B cell (primary cell): ENCODE data around the gene WBP1L. TPM values are rescaled to one million over a fixed set of nuclear protein-coding genes. Genes with fewer than 3 reads are reported as not detected.

ENCODE experiments used
- ATAC-seq: fragments of 200-7000 bp; cut with Tn5 transposase; one replicate; pipeline ENCODE4 v1.10.0; 2021; ENCODE audit warnings: low read depth, mild to moderate bottlenecking, moderate number of reproducible peaks, moderate library complexity
- CTCF ChIA-PET: fragments of 350-600 bp; sonication (Branson Sonifier 250); formaldehyde crosslinking; loops from one replicate; lab custom pipeline; 2021; ENCODE audit warnings: antibody characterized with exemption, inconsistent platforms; lab: Charles Lee
- POLR2A ChIA-PET: fragments of 350-600 bp; sonication (Branson Sonifier 250); formaldehyde crosslinking; loops from one replicate; lab custom pipeline; 2021; ENCODE audit warnings: antibody characterized with exemption; lab: Charles Lee
- DNase-seq: peaks from one replicate; pipeline ENCODE4 v3.0.0; 2013
- H2AFZ ChIP-seq: 2 replicates; pipeline ENCODE4 v1.6.1; 2012; ENCODE audit warnings: mild to moderate bottlenecking, low read depth, low read length; ENCODE audit not compliant: insufficient read depth, poor library complexity, severe bottlenecking
- H3K27ac ChIP-seq, 2 donors: 1 replicate in 1 of 2; 2 replicates in 1 of 2; pipeline ENCODE4 v1.5.1; 2012 to 2013; ENCODE audit warnings: low read length in 2 of 2, mild to moderate bottlenecking in 2 of 2, moderate library complexity in 1 of 2
- H3K27me3 ChIP-seq, 4 experiments: fragments of 200-600 bp in 1 of 4; sonication (generic) in 1 of 4; replicated peaks in 1 of 4; 1 replicate in 2 of 4; 2 replicates in 2 of 4; pipeline versions ENCODE4 v1.6.1 to v1.7.0; 2013 to 2016; ENCODE audit warnings: low read length in 3 of 4, mild to moderate bottlenecking in 2 of 4, mixed read lengths in 1 of 4, moderate library complexity in 1 of 4; ENCODE audit not compliant: insufficient read depth in 4 of 4, control insufficient read depth in 3 of 4; ENCODE audit errors: control extremely low read depth in 1 of 4
- H3K36me3 ChIP-seq, 2 experiments: replicated peaks in 1 of 2; 1 replicate in 1 of 2; 2 replicates in 1 of 2; pipeline versions ENCODE4 v1.6.1 to v1.7.1; 2013; ENCODE audit warnings: low read length in 1 of 2; ENCODE audit not compliant: insufficient read depth in 2 of 2, control insufficient read depth in 1 of 2; ENCODE audit errors: control extremely low read depth in 1 of 2, extremely low read depth in 1 of 2
- H3K4me1 ChIP-seq, 2 donors: fragments of 200-600 bp in 1 of 2; sonication (generic) in 1 of 2; 1 replicate in 1 of 2; 2 replicates in 1 of 2; pipeline versions ENCODE4 v1.5.1 to v1.6.1; 2013 to 2017; ENCODE audit warnings: low read length in 2 of 2; ENCODE audit not compliant: control insufficient read depth in 2 of 2, insufficient read depth in 2 of 2
- H3K4me2 ChIP-seq: replicated peaks from 2 replicates; pipeline ENCODE3; 2012; ENCODE audit warnings: mild to moderate bottlenecking, low read depth, low read length; ENCODE audit not compliant: poor library complexity, severe bottlenecking
- H3K4me3 ChIP-seq, 5 experiments: fragments of 200-600 bp in 1 of 5; sonication (generic) in 1 of 5; 1 replicate in 3 of 5; 2 replicates in 2 of 5; pipeline versions ENCODE4 v1.5.1 to v1.7.0; 2011 to 2016; ENCODE audit warnings: low read length in 4 of 5, mild to moderate bottlenecking in 4 of 5, low read depth in 2 of 5, control low read depth in 1 of 5, moderate library complexity in 1 of 5; ENCODE audit not compliant: insufficient read depth in 1 of 5; ENCODE audit errors: control extremely low read depth in 1 of 5, extremely low read depth in 1 of 5
- H3K79me2 ChIP-seq: fragments of 200-600 bp; sonication (generic); one replicate; pipeline ENCODE4 v1.6.0; 2016; ENCODE audit warnings: low read length; ENCODE audit not compliant: control insufficient read depth, insufficient read depth
- H3K9ac ChIP-seq: fragments of 200-600 bp; sonication (generic); 2 replicates; pipeline ENCODE4 v1.6.1; 2017; ENCODE audit warnings: mild to moderate bottlenecking, low read length, moderate library complexity
- H3K9me3 ChIP-seq, 3 donors: one replicate each; pipeline versions ENCODE4 v1.6.1 to v1.7.1; 2013; ENCODE audit warnings: low read length in 2 of 3; ENCODE audit not compliant: control insufficient read depth in 2 of 3, insufficient read depth in 1 of 3; ENCODE audit errors: control extremely low read depth in 1 of 3
- H4K20me1 ChIP-seq: 2 replicates; pipeline ENCODE4 v1.6.0; 2012; ENCODE audit warnings: mild to moderate bottlenecking, low read length; ENCODE audit not compliant: insufficient read depth, control insufficient read depth, poor library complexity, severe bottlenecking
- H3K27ac Mint-ChIP-seq: one replicate; pipeline ENCODE4 v1.8.0; 2021; ENCODE audit warnings: mixed read lengths
- H3K27me3 Mint-ChIP-seq: one replicate; pipeline ENCODE4 v1.8.0; 2021; ENCODE audit warnings: mixed read lengths
- H3K4me1 Mint-ChIP-seq: one replicate; pipeline ENCODE4 v1.8.0; 2021; ENCODE audit warnings: mixed read lengths
- H3K4me3 Mint-ChIP-seq: one replicate; pipeline ENCODE4 v1.8.0; 2021; ENCODE audit warnings: mixed read lengths
- H3K9me3 Mint-ChIP-seq: one replicate; pipeline ENCODE4 v1.8.0; 2022; ENCODE audit warnings: mixed read lengths; ENCODE audit not compliant: insufficient read depth
- CTCF ChIP-seq: fragments of 200-600 bp; IDR thresholded peaks from one replicate; pipeline ENCODE4 v1.8.0; 2022; ENCODE audit warnings: antibody characterized with exemption, mild to moderate bottlenecking
- EZH2 ChIP-seq: IDR thresholded peaks from 2 replicates; pipeline ENCODE4 v1.6.1; 2012; ENCODE audit warnings: borderline replicate concordance, low read depth, mild to moderate bottlenecking, moderate library complexity, low read length; ENCODE audit not compliant: insufficient read depth, poor library complexity, severe bottlenecking
- whole genome bisulfite sequencing: methylation state at CpG from one replicate; pipeline ENCODE4 v1.1.5; 2013; ENCODE audit warnings: missing lambda C conversion rate; ENCODE audit not compliant: insufficient coverage; 5-methylcytosine and 5-hydroxymethylcytosine counted together
- intact Hi-C: fragments of 100-400 bp; cut with micrococcal nuclease; formaldehyde crosslinking; loops from one replicate; pipeline ENCODE4 v1.10.0; 2022
- polyA plus RNA-seq: library from polyadenylated mRNA; depleted of rRNA; stranded (reverse); fragments of >200 nt; gene quantifications from 2 replicates; pipeline ENCODE4 v1.2.3, GENCODE V29; 2012
- total RNA-seq, 2 donors: library from RNA; stranded (reverse); fragments of 120-200 nt in 1 of 2; gene quantifications; 1 replicate in 1 of 2; 2 replicates in 1 of 2; pipeline versions ENCODE4 v1.2.3 to v1.2.4, GENCODE V29; 2013 to 2022

The WBP1L gene
- total and polyA plus RNA-seq, 2 donors (not counting 1 experiment from before 2014, with no cell fraction given): 14.3 to 43.2 TPM

- Mint-ChIP-seq H3K4me3 (no peak overlapping the region), H3K9me3 (no peaks in the 10 kb centered on the region), H3K27ac (no peak overlapping the region), H3K4me1 (peaks cover 10% of the 10 kb centered on the region), H3K27me3 (no peaks in the 10 kb centered on the region)
- Histone ChIP-seq H4K20me1 (no peaks in the 10 kb centered on the region), H3K9me3 (no peaks in the 10 kb centered on the region), H3K27me3 (no peaks in the 10 kb centered on the region), H3K9ac (no peak overlapping the region), H3K4me1 (peaks cover 5 to 9% of the 10 kb centered on the region in 2 donors), H3K79me2 (no peaks in the 10 kb centered on the region), H3K36me3 (no peaks in the 10 kb centered on the region), H3K27ac (no peak overlapping the region), H3K4me3 (no peak overlapping the region), H3K4me2 (no peak overlapping the region), H2AFZ (no peak overlapping the region)
- WGBS: 88% methylated on average over 8 of the region's 12 CpGs
- ChIA-PET CTCF (interaction anchor here (1.8 kb wide), 1 partner anchor 13 kb away, joined by 7 read pairs; no protein-coding TSS in a partner anchor), POLR2A (no interaction called here)
- ATAC-seq: no peak
- DNase-seq: no peak
- intact Hi-C loops: no loop called here
- TF ChIP-seq CTCF: no peak
- no peak for TF ChIP-seq EZH2
Measured at GRCh38 chr10:102822222-102822621, 78.5 kb downstream of the WBP1L start.

GRCh38 chr10:102824664-102825063 lies 80.9 kb downstream of the WBP1L start:
- Histone ChIP-seq H3K4me2 (no peak overlapping the region), H4K20me1 (no peaks in the 10 kb centered on the region), H3K9ac (no peak overlapping the region), H3K4me3 (no peak overlapping the region), H3K79me2 (no peaks in the 10 kb centered on the region), H3K27ac (no peak overlapping the region), H3K36me3 (no peaks in the 10 kb centered on the region), H3K27me3 (no peaks in the 10 kb centered on the region), H3K9me3 (no peaks in the 10 kb centered on the region), H2AFZ (no peak overlapping the region), H3K4me1 (no peaks in the 10 kb centered on the region)
- 100% methylated on average over 2 of the region's 4 CpGs for whole genome bisulfite sequencing
- H3K27ac Mint-ChIP-seq: no peak overlapping the region
- CTCF ChIA-PET: interaction anchor here (1.0 to 1.1 kb wide), 2 partner anchors 9 to 11 kb away, joined by 4 to 5 read pairs; no protein-coding TSS in a partner anchor
- ATAC-seq (no peak), DNase-seq (no peak)
- H3K27me3 Mint-ChIP-seq: no peaks in the 10 kb centered on the region
- no peaks in the 10 kb centered on the region for H3K9me3 Mint-ChIP-seq
- intact Hi-C loops: no loop called here
- no peak overlapping the region for H3K4me3 Mint-ChIP-seq
- TF ChIP-seq CTCF (no peak), EZH2 (no peak)
- H3K4me1 Mint-ChIP-seq: no peaks in the 10 kb centered on the region
- POLR2A ChIA-PET: no interaction called here
